Epidermal melanocyte (primary cell): ENCODE measurements around the gene STAT5A.
"Not testable (repeated sequence)": the region's sequence is repeated elsewhere in the genome, so short reads cannot be mapped to it uniquely, and the experiment has no call there.

Experiments
- DNase-seq: peaks from one replicate; pipeline ENCODE4 v3.0.0; 2011; ENCODE audit warnings: low spot score; ENCODE audit not compliant: insufficient read length

The STAT5A gene

DNA sequence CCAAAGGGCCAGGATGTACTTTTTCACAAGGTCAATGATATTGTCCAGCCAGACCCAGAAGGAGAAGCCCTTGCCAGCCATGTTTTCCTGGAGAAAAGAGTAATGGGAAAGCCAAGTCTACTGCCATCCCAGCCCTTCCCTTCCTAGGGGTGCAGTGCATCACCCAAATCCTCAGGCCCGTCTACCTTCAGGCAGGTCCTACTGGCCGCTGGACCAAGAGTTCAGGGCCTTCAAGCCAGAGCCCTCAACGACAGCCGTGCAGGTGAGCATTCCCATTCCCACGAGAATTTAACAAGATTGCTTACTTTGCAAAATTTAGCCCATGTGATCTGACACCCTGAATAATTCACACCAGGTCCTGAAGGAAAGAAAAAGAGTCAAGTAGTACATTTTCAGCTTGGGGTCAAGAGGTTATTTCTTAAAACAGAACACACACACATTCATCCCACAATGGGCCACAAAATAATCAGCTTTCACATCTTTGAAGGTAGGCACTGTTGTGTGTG is 35.0 kb downstream of the STAT5A start:
- DNase-seq = no peak

DNA sequence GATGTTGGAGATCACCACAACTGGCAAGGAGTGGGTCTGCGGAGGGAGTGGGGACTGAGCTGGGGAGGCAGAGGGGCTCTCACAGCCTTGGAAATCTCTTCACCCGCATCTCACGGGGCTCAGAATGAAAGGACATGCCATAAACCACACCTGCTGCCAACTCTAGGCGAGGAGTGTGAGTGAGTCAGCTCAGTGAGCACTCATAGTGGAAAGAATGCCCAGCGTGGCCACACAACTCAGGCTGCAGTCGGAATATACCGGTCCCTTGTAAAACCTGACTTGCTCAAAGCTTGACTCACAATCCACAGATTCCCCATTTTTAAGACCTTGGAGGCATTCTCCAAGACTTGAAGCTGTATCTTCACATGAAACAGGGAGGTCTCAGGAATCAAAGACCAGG is 36.7 kb downstream of the STAT5A start:
- no peak for DNase-seq

DNA sequence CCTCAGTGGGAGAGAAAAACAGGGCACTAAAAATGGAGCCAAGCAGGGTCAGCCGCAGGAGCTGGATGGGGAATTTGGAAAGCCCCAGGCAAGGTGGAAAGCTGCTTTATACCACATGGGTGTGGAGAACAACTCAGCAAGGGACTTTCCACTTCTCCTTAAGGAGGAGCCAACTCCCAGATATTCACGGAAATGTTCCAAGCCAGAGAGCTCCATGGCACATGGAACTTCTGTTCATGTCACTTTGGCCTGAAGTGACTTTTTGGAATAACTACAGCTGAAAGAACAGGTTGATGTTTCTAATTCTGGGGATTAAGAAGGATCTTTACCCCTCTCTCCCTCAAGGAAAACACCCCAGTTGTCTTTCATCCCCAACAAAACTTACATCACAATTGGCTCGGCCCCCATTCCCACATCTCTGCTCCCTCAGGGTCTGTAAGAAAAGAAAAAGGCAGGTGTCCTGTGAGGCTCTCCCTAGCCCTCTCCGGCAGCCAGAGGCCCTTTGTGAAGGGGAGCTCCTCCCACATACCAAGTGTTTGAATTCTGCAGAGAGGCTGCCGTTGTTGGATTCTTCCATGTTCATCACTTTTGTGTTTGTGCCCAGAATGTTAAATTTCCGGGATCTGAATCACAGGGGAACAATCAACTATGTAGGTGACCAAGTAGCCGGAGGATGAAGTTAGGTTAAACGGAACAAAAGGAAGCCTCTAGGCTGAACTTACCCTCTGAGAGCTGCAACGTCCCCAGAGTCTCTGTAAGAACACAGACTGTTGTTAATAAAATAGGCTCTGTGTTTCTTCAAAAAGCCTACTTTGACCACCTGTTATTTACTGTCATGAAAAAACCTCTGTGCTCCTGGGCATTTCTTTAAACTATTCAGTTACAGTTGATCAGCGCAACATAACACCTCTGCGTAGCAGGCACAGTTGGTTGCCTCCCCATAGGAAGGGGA is 41.0 kb downstream of the STAT5A start:
- DNase-seq = no peak

DNA sequence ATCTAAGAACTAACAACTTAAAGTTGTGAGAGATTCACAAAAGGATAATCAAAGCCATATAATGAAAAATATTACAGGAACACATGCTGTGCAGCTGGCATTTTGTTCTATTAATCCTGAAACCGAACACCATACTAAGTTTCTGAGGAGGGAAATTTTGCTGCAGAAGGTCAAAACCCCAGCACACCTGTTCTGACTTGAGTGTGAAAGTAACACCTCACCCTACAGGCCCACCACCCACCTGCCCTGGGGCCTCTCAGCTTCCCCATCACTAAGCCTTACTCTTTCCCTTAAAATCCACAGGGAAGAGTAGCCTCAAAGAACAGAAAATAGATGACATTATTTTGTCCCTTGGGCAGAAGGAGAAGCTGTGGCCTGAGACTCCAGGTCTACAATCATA is 44.8 kb downstream of the STAT5A start:
- DNase-seq = no peak

DNA sequence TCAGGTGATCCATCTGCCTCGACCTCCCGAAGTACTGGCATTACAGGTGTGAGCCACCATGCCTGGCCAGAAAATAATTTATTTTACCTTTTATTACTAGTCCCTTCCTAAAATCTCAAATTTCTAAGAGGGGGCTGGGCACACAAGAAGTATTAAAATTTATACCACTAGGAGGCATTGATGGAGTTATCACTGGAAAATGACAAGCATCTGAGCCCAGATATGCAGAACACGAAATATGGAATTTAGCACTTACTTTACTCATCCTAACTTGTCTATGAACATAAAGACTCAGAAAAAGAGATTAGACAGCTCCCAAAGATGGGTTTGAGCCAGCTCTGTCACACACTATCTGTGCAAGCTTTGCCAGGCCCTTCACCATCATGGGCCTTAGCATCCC is 46.4 kb downstream of the STAT5A start:
- DNase-seq = no peak

DNA sequence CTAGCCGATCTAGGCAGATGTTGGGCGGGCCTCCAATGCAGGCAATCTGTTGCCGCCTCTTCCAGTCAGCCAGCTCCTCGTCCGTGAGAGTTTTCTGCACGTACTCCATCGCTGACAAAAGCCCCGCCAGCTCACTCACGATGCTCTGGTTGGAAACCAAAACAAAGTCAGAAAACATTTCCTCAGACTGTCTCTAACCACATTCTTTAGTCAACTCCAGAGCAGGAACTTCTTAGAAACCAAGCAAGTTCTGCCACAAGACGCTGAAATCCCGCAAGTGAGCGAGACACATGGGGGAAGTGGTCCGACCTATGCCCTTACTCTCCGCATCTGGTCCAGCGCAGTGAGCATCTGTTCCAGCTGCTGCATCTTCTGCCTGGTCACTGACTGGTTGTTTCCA is 49.1 kb downstream of the STAT5A start:
- no peak for DNase-seq

DNA sequence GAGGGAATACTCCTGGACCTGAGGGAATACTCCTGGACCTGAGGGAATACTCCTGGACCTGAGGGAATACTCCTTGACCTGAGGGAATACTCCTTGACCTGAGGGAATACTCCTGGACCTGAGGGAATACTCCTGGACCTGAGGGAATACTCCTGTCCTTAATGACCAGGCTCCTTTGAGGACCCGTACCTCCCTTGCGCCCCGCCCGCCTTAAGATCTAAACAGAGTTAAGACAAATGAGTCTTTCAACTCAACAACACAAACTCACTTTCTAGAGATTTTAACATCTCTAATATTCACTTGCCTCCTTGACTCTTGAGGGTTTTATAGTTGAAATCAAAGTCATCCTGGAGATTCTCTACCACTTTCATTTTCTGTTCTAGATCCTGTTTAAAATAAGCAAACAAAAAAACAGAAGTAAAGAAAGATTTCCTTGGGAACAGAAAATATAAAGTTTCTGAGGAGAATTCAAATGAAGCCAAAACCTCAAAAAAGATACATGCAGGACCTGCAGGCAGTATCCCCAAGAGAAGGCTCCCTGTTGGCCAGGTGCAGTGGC is 50.2 kb downstream of the STAT5A start:
- DNase-seq = no peak

DNA sequence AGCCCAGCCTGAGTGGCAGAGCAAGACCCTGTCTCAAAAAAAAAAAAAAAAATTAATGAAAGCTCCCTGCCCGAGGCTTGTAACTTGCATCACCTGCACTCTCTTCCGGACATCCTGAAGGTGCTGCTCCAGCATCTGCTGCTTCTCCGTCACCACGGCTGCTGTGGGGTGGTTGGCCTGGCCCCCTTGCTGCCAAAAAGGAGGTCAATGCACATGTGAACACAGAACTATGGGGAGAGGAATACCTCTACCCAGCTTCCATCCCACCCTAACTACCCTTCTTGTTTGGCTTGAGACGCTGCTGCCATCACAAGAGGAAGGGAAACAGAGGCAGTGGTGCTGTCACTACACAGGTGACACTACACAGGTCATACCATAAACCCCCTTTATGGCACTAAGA is 50.9 kb downstream of the STAT5A start:
- no peak for DNase-seq

DNA sequence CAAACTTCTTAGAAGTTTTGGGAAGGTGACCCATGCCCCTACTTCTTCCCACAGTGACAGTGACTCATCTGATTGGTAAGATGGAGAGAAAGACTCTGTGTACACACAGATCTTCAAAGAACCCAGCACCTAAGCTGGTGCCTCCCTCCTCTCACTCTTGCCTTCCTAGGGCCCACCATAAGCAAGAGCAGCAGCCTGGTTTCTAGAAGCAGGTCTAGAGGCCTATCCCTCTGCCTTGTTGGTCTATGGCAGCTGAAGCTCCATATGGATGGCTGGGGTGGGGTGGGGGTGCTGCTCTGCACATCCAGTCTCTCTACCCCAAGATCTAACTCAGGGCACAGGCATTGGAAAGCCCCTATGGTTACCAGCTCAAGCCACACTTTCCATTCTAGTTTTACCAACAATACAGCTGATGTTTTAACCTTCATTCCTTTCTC is 52.4 kb downstream of the STAT5A start:
- no peak for DNase-seq

DNA sequence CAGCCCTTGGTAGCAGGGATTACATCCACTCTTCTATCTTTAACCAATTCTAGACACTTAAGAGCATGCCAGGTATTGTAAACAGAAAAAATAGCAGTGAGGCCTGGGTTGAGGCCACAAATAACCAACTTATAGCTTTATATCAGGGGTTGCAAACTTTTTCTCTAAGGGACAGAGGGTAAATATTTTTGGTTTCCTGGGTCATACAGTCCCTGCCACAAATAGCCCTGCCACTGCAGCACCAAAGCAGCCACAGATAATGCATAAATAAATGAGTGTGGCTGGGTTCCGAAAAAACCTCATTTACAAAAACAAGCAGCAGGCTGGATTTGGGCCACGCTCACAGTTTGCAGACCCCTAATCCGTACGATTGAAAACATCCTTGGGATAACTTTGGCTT is 53.3 kb downstream of the STAT5A start:
- DNase-seq = no peak

DNA sequence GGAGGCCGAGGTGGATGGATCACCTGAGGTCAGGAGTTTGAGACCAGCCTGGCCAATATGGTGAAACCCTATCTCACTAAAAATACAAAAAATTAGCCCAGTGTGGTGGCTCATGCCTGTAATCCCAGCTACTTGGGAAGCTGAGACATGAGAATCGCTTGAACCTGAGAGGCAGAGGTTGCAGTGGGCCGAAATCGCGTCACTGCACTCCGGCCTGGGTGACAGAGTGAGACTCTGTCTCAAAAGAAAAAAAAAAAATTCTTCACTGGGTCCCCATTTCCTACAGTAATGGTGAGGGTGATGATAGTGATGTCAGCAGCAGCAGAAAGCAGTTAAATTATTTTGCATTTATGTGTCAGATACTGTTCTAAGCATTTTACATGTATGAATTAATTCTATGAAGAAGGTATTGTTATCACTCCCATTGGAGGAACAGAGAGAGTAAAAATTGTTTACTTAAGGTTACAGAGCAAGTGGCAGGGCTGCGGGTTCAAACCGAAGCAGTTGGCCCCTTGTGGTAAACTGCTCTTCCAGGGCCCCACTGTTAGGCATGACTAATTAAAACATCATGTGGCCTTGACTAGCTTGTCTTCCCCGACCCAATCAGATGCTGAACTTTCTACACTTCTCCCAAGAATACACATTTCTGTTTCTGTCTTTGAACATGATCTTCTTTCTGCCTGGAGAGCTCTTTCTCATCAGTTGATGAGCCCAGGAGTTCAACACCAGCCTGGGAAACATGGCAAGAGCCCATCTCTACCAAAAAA is 54.1 kb downstream of the STAT5A start:
- DNase-seq = no peak

DNA sequence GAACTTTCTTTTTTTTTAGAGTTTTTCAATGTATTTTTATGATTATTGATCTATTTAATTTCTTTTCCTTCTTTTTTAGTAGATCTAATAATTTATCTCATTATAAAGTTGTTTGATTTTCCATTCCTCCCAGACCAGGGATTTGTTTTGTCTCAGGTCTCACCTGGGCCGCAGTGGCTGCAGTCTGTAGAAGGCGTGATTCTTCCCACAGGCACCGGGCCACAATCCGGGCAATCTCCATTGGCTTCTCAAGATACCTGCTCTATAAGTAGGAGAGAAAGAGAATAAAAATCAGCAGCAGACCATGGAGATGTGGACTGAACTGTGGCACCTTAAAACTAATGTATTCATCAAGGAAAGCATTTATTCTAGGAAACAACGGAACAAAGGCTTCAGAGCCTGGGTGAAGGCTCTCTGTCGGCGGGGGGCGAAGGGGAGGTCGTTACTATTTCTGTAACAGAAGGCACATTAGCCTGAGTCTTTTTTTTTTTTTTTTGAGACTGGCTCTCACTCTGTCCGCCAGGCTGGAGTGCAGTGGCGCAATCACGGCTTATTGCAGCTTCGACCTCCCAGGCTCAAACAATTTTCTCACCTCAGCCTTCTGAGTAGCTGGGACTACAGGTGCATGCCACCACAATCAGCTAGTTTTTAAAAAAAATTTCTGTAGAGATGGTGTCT is 57.2 kb downstream of the STAT5A start:
- DNase-seq = no peak

DNA sequence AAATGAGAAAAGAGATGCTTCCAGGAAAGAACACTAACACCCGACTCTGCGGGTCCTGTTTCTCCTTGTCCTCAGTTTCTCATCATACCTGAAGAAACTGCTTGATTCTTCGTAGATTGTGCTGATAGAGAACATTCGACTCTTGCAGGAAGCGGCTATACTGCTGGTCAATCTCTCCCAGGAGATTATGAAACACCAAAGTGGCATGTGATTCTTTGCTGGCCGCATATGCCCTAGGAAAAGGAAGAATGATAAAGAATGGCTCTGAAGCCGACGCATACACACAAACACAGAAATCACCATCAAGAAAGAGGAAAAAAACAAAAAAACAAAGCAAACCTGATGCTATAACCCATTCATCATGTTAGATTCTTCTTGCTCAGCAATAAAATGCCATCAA is 58.2 kb downstream of the STAT5A start:
- DNase-seq = no peak

DNA sequence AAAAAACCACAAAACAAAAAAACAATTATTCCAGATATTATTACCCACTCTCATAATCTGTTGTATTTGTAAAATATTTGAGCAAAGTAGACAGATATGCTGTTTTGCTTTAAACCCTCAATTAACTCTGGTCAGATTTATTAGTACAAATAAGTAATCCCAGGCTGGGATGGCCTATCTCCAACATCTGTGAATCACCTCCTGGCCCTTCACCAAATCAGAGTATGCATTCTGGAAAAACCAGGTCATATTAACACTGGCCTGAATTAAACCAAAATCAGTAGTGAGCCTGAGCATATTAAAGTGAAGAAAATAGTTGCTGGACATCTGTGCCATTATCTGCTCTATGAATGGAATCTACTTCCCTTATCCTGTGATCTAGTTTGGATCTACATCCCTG is 58.9 kb downstream of the STAT5A start:
- DNase-seq = no peak

DNA sequence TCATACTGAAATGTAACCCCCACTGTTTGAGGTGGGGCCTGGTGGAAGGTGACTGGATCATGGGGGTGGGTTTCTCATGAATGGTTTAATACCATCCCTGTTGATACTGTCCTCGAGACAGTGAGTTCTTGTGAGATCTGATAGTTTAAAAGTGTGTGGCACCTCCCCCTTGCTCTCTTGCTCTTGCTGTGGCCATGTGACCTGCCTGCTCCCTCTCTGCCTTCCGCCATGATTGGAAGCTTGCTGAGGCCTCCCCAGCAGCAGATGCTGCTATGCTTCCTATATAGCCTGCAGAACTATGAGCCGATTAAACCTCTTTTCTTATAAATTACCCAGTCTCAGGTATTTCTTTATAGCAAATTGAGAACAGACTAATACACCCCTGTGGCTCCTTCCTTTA is 59.3 kb downstream of the STAT5A start:
- no peak for DNase-seq

DNA sequence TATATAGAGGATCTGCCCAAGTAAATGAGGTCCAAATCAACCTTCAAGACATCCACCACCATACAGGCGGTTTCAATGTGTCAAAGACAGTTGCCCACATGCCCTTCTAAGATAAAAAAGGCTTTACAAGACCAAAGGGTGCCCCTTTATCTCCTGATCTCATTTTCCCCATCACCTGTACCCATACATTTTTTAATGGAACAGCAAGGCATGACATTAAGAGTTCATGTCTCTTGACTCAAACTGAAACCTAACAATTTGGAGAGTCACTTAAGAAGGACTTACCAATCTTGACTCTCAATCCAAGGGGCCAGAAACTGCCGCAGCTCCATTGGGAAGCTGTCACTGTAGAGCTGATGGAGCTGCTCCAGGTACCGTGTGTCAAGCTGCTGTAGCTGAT is 59.8 kb downstream of the STAT5A start:
- DNase-seq = no peak

DNA sequence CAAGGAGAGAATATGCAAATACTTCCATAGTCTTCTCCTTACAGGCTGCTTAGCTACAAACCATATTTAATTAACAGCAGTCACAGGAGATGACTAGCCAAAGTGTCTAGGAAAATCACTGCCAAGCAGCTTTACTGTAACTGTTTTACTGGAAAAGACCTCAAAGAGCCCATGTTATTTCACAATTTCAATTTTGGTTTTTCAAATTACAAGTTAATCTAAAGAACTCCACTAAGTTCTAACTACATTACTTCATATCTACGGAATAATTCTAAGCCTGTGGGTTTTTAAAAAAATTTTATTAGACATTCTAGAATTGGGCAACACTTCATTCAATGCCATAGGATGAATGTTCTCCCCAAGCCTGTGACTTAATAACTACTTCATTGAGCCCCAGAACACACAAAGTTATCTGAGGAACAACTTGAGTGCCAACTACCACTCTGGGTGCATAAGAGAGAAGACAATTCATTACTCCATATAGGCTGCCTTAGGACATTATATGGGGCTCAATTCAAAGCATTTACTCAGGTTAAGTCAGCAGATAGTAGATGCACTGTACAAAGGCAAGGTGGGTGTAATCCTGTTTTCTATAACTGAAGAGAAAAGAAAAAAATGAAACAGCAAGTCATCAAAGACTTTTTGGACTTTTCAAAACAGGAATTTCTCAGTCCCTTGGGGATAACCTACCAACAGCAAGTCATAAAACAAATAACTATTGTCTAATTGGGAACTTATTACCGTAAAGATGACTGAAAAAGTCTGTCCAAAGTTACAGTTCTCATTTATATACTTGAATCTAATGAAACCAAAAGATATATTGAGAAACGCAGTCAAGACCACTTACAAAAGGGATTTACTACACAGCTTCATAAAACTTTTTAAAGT is 66.9 kb downstream of the STAT5A start:
- DNase-seq = no peak

DNA sequence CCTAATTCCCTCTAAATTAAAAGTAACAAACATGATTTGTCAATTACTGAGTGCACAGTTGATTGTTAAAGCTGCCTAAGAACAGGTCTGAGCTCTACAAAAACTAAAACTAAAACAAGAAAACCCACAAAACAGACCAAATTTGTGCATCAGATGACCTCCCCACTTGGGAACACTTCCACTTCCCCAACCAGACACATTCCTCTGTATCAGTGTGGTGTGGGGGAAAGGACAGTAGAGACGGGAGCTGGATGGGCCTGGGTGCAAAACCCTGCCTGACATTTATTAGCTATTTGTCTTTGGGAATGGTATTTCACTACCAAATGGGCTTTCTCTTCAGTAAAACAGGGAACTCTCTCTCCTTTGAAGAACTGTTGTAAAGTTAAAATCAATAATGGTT is 70.1 kb downstream of the STAT5A start:
- DNase-seq = no peak

DNA sequence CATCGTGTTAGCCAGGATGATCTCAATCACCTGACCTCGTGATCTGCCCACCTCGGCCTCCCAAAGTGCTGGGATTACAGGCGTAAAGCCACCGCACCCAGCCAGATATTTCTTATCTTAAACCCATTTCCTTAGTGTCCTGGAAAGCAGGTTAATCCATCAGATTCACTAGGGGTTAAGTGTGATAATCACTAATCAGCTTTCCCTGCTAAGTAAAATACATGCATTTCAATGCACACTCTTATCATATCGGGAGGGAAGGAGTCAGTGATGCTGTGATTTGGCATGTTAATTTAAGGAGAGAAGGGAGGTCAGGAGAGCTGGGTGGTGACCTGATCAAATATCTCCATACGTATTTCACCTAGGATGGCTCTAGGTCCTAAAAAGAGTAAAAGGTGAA is 70.8 kb downstream of the STAT5A start:
- no peak for DNase-seq

DNA sequence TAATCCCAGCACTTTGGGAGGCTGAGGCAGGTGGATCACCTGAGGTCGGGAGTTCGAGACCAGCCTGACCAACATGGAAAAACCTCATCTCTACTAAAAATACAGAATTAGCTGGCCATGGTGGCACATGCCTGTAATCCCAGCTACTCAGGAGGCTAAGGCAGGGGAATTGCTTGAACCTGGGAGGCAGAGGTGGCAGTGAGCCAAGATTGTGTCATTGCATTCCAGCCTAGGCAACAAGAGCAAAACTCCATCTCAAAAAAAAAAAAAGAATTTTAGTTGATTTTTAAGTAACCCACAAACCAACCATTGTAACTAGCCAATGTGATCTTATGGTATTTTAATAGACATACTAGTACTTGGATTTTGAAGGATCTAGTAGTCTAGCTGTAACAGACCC is 72.1 kb downstream of the STAT5A start:
- not testable (repeated sequence) for DNase-seq
